HG02852 (cell line): ENCODE data around the gene LRRTM4.
"Not testable (repeated sequence)": the region's sequence is repeated elsewhere in the genome, so short reads cannot be mapped to it uniquely, and the experiment has no call there.

Experiments
- ATAC-seq: cut with Tn5 transposase; IDR thresholded peaks from one replicate; pipeline ENCODE4 v1.9.1; 2021; ENCODE audit warnings: mild to moderate bottlenecking, moderate library complexity; ENCODE audit not compliant: unreplicated experiment

LRRTM4 gene

DNA sequence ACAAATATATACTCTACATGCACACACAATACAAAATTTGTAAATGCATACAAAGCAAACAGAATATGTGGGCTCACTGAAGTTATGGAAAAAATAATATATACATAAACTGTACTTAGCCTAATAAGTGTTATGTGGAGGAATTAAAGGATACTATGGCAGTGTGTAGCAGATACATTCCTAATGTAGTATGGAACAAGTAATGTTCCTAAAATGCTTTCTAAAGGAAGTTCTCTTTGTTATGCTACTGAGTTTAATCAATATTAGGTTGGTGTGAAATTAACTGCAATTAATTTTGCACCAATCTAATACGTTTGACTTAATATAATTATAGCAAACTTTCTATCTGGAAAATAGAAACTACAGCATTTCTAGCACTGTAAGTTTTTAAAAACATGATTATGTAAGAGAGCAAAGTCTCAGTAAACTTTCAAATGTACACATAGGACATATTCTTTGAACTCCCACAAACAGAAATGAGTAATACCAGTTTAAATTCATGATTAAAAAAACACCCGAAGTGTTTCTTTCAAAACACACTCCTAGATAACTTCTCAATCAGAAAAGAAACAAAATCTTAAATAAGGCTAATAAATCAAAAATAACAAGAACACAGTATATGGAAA lies 331.3 kb downstream of the LRRTM4 start:
- ATAC-seq = no peak

DNA sequence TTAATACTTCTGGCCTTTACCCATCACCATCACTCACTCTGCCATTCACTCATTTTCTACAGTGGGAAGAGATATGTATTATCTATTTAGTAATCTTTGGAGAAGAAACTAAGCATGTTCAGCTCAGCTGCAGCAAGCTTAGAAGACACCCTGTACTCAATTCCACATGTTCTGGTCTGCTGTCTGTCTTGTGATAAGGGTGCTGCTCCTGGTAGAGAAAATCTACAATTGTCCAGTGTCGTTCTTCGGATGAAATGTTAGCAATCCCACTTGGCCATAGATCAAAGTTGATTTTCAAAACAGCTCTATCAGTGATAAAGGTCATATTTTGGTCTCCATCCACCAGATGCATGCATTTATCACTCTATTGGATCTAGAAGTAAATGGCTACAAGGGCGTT lies 337.1 kb downstream of the LRRTM4 start:
- ATAC-seq = no peak

- no peak for ATAC-seq
These were observed 342.9 kb downstream of the LRRTM4 start for GRCh38 chr2:77179297-77179696.

GRCh38 chr2:77175266-77175780 lies 346.9 kb downstream of the LRRTM4 start:
- not testable (repeated sequence) for ATAC-seq

DNA sequence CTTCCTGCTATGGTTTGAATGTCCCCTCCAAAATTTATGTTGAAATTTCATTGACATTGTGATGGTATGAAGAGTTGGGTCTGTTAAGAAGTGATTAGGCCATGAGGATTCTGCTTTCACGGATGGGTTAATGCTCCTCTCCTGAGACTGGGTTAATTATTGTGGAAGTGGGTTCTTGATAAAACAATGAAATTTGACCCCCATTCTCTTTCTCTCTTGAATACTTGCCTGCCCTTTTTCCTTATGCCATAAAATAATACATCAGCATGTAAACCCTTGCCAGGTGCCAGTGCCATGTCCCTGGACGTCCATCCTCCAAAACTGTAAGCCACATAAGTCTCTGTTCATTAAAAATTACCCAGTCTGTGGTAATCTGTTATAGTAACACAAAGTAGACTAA lies 352.8 kb downstream of the LRRTM4 start:
- ATAC-seq = no peak

- not testable (repeated sequence) for ATAC-seq
These were observed 358.2 kb downstream of the LRRTM4 start for GRCh38 chr2:77164021-77164420.

GRCh38 chr2:77161009-77161408 lies 361.2 kb downstream of the LRRTM4 start:
- no peak for ATAC-seq

- ATAC-seq = no peak
These were observed 365.6 kb downstream of the LRRTM4 start for GRCh38 chr2:77156599-77156998.

- no peak for ATAC-seq
These were observed 366.7 kb downstream of the LRRTM4 start for GRCh38 chr2:77155511-77155910.

DNA sequence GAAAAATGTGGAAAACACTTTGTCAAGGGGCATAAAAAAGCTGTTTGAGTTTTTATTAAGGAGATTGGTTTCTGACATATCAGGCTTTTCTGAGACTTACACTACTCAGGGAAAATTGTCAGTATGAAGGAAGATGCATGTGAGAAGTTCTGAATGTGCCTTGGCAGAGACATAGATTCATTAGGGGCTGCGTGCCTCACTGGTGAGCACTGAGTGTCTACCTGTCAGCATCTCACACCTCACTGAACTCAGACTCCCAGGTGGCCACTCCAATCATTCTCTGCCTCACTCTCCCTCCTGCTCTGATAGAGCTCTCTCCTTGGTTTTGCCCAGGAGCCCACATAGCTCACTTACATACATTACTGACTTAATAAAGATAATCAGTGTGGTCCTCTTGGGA lies 372.6 kb downstream of the LRRTM4 start:
- ATAC-seq = no peak

DNA sequence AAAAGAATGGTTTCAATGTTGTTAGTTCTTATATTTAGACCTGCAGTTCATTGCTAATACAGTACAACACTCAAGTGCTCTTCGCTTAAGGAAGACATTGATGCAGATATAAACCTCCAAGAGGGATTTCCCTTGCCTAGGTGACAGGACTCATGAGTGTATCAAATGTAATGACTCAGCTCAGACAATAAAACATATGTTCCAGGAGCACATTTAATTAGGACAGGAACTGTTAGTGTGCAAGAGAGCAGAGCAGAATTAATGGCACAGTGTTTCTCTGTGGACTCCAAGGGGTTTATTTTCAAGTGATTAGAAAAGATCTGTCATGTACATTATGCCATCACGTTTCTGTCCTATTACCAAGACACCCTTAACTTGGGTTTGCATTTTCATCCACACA lies 375.0 kb downstream of the LRRTM4 start:
- ATAC-seq = no peak

DNA sequence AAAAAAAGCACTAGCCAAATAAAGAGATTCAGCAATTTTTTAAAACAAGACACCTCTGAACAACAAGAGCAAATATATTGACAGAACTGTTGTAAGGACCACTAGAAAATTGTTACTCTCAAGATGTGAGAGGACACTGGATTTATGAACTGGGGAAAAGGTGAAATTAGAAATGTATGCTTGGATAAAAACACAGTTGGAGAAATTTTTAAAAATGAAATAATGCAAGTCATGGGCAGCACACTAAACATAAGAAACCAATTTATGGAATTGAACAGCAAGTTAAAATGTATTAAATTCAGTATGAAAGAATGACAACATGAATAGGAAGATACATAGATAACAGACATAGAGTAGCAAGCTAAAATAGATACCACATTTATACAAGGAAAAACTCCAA lies 377.4 kb downstream of the LRRTM4 start:
- no peak for ATAC-seq

DNA sequence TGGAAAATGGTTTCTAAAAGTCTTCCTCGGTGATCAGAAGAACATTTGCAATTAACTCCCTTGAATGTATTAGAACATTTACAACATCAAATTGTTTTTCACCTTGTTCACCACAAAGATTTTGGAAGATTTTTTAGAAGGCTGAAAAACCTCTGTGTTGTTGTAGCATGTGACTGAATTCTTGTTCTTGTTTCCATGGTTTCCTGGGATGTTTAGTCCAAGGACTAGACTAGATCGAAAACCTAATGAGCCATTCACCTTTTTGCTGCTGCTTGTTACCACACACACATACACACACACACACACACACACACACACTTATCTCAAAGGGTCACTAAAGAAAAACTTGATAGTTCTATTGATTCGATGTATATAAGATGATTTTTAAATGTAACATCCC lies 380.0 kb downstream of the LRRTM4 start:
- ATAC-seq = no peak

- not testable (repeated sequence) for ATAC-seq
These were observed 393.7 kb downstream of the LRRTM4 start for GRCh38 chr2:77128479-77128878.

- ATAC-seq = no peak
These were observed 394.8 kb downstream of the LRRTM4 start for GRCh38 chr2:77127345-77127744.

GRCh38 chr2:77121518-77121917 lies 400.7 kb downstream of the LRRTM4 start:
- no peak for ATAC-seq

DNA sequence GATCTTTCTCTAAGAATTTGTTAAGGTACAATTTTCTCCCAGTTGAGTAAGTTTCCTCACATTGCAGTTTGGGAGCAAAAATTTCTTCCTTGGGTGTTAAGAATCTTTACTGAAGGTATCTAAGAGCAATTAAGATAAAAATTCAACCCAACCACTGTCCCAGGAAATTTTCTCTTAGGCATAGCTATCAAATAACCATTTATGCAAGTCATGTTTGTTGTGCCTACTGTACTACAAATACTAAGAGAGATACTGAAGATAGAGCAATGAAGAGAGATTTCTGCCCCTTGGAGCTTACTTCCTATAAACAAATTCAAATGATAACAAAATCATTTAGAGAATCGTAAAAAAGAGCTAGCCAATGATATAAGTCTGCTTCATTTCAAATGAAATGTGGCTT lies 402.8 kb downstream of the LRRTM4 start:
- ATAC-seq = no peak

DNA sequence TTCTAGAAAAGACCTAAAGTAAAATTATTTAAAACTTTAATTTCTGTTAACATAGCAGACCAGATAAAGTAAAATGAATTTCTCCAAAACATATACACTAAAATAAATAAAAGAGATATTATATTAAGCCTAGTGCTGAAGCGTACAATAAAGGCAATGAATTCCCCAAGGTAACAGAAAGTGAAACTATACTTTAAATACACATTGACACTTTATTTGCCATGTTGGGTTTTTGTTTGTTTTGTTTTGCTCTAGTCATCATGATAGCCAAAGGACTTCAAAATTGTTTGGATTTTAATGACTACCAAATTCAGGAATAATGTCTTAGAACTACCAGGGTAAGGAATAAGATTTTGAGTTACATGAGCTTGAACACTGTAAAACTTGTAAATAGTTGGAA lies 413.3 kb downstream of the LRRTM4 start:
- ATAC-seq = no peak

DNA sequence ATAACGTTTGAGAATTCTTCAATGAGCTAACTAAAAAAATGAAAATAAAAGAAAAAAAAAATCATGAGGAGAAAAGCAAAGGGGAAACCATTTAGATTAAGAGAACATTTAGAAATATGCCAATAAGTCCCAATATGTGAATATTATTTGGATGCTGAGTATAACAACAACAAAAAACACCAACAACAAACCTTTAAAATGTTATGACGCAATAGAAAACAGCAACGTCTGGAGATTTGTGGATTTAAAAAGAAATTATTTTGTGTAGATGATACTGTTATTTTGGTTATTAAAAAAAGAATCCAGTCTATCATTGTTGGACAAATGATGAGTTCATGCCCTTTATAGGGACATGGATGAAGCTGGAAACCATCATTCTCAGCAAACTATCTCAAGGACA lies 417.2 kb downstream of the LRRTM4 start:
- no peak for ATAC-seq

DNA sequence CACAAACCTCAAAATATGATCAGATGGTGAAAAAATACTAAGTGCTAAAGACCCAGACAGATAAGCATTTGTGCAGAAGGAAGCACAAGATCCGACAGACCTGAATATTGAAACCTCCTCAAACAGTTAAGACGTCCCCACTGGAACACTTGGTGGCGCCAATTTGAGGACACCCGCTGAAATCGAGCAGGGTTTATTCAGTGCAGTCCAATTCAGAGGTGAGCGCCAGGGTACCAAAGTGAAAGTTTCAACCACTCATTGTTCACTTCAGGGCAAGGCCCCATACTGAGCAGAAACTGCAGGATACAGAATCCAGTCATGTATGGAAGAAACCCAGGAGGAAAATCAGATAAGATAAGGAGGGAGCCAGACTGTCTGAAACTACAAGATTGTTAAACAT lies 417.6 kb downstream of the LRRTM4 start:
- no peak for ATAC-seq

- no peak for ATAC-seq
These were observed 419.2 kb downstream of the LRRTM4 start for GRCh38 chr2:77102927-77103326.

DNA sequence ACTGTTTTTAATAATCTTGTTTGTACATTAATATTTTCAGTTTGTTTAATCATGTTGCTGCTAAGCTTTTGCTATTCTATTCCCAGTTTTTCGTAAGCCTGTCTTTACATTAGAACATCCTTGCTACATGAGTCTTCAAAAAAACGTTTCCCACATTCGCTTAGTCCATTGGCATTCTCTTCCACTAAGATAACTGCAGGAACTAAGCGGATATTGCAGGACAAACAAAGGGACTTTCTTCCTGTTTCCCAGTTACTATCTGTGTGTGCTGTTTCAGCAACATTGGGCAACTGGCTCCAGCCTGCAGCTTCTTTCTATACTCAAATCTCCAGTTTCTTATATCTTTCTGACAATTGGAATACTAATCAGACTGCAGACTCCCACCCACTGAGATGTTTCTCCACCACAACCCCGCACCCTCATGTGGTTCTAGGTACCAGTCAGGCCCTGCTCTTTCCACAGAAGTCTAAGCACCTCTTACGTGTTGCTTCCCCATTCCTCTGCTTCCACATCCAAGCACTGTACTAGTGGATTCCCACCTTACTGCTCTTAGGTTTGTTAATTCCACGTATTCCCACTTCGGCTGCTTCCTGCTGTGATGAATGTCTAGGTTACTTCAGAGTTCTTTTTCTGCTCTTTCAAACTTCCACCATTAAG lies 420.3 kb downstream of the LRRTM4 start:
- no peak for ATAC-seq

DNA sequence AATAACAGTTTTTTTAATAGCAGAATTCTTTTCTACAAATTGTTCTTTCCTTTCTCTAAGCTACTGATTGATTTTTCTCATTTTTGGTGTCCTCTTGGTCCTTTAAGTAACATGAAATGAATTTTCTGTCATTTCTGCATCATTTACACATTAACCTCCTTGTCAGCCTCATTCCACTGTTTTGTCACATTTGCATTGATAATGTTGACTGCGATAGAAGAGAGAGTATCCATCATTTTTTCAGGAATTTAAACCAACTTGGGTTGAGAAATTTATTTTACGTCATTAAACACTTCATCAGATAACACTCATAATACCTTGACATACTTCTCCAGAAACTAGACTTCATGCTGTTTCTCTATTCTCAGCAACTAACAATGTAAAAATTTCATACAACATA lies 422.2 kb downstream of the LRRTM4 start:
- no peak for ATAC-seq
